ENCODE measurements around the gene NUP93.

NUP93 gene

DNA sequence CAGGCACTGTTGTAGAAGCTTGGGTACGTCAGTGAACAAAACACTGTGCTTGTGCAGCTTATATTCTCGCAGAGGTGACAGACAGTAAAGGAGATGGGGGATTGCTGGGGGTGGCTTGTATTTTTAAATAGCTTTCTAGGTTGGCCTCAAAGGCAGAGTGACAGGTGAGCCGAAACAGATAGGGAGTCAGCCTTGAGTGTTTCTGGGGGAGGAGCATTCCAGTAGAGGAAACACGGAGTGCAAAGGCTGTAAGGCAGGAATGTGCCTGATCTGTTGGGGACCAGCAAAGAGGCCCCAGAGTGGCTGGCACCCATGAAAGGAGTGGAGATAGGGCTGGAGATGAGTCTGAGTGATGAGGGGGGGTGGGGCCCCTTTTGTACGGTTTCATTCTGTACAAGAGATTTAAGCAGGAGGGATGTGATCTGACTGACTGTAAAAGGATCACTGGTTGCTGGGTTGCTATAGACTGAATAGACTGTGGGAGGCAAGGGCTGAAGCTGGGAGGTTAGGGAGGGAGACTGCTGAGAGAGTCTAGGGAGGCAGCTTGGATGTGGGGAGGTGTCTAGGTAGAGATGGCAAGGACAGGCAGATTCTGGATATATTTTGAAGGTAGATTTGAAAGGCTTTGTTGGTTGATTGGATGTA, 15.2 kb downstream of the NUP93 start:
- no peak for FAIRE-seq

DNA sequence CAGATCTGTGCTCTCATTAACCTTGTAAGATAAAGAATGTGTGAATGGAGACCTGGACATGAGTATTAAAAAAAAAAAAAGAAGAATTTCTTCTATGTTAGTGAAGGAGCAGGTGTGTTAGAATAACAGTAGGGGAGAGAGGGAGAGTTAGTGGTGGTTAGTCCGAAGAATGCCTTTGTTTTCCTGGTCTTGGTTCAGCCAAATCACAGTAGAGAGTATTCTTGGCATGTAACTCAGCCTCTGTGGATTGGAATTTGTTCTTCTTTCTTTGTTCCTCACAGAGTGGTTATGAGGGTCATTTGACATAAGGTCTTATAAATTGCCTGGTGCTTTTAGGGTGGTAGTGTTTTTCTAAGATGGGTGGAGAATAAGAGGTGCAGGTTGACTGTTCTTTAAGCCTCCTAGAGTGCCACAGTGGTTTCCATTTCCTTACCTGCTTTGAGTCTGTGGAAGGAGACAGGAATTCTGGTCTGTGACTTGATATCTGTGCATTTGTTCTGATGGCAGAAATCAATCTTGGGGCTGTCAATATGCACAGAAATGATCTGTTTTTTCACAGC, 17.6 kb downstream of the NUP93 start:
- FAIRE-seq = no peak

DNA sequence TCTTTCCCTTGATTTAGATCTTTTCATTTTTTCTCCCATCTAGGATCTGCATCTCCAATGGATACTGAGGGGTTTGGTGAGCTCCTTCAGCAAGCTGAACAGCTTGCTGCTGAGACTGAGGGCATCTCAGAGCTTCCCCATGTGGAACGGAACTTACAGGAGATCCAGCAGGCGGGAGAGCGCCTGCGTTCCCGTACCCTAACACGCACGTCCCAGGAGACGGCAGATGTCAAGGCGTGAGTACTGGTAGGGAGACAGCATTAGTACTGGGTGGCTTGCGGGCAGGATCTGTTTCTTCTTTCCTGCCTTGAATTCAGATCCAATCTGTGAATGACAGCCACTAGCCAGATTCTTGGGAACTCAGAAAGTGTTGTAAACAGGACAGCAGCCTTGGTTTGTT, 18.3 kb downstream of the NUP93 start:
- no peak for FAIRE-seq

DNA sequence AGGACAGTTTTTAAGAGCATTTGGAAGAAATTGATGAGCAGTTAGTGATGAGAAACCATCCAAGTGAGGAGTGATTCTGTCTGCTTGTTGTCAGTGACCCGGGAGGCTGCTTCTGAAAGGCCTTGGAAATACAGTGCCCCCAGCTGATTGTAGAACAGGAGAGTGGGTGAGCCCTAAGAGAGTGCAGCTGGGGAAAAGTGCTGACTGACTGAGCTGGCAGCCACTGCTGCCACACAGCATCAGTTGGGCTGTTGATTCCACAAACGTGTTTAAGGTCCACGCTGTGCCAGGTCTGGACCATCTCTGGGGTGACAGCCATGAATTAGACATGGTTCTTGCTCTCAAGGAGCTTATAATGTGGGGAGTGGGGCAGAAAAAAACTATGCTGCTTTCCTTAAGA, 18.9 kb downstream of the NUP93 start:
- no peak for FAIRE-seq

DNA sequence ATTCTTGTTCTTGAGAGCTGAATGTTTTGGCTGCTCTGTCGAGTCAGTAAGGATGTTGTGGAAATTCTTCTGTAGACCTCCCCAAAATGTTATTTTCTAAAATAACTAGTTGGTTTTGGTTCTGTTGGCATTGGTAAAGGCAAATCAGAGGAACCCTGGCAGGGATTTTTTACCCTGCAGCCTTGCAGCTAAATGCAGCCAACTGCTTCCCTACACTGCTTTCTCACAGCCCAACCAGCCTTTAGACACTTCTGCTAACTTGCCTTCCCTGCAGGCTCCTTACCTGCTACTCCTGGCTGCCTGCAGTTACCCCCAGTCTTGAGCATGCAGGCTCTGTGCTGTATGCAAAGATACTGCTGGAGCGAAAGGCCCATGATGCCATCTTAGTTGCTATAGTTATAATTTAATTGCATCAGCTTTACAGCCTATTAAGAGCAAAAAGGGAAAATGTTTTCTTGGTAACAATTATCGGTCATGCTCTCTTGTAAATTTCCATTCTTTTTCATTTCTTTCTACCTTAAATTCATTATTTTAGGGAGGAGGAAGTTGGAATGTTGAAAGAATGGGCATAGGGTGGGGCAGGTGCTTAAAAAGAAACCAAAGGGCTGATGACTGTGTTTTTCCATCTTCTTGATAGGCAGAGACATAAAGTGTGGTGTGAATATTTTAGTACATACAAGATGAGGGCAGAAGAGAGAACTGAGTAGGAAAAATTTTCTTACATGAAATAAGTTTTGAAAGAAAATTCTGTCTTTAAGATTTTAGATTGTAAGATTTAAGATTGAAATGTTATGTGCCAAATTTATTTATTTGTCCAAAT, 20.0 kb downstream of the NUP93 start:
- FAIRE-seq = no peak

DNA sequence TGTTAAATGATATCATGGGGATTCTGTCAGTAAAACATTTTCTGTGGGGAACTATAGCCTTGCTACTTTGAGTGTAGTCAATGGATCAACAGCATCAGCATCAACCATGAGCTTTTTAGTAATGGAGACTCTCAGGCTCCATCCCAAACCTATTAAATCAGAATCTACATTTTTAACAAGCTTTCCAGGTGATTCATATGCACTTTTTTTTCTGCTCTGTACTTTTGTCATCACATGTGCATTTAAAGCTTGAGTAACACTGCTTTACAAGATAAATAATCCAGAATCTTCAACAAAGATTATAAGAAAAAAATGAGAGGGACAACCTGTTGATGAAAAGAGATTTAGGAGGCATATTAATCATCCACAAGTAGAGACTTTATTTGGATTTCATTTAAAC, 23.5 kb downstream of the NUP93 start:
- no peak for FAIRE-seq

DNA sequence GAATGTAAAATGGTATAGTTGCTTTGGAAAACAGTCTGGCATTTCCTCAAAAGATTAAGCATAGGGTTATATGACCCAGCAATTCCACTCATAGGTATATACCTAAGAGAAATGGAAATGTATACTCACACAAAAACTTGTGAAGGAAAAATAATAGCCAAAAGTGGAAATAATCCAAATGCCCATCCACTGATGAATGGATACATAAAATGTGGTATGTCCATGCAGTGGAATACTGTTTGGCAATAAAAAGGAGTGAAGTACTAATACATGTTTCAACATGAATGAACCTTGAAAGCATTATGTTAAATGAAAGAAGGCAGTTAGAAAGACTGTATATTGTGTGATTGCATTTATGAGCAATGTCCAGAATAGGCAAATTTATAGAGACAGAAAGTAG, 25.1 kb downstream of the NUP93 start:
- FAIRE-seq = no peak

DNA sequence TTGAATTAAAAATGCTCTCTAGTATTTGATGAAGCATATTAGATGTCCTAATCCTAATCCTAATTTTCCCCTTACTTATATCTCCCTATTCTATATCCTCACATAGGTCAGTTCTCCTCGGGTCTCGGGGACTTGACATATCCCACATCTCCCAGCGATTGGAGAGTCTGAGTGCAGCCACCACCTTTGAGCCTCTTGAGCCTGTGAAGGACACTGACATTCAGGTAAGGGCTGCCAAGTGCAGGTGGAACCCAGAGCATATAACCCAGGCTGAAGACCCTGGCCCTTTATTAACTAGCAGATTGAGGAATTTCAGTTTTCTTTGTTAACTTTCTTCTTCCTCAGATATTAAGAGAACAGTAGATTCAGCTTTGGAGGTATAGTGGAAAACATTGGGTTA, 28.5 kb downstream of the NUP93 start:
- no peak for FAIRE-seq

DNA sequence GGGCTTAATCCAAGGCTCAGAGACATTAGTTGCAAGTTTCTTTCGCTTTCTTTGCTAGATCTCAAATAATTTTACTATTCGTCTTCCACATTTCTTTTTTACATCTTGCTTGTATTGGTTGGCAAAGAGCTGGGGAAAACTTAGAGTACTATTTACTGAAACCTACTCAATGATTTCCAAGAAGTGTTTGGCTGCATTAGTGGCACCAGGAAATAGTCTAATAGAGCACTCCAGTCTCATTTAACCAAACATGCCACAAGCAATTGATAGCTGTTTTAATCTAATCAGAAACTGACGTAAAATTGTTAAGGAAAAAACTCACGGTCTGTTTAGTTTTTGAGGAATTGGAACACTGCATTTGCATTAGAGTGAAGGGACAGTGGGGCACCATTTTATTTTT, 29.0 kb downstream of the NUP93 start:
- FAIRE-seq = no peak

DNA sequence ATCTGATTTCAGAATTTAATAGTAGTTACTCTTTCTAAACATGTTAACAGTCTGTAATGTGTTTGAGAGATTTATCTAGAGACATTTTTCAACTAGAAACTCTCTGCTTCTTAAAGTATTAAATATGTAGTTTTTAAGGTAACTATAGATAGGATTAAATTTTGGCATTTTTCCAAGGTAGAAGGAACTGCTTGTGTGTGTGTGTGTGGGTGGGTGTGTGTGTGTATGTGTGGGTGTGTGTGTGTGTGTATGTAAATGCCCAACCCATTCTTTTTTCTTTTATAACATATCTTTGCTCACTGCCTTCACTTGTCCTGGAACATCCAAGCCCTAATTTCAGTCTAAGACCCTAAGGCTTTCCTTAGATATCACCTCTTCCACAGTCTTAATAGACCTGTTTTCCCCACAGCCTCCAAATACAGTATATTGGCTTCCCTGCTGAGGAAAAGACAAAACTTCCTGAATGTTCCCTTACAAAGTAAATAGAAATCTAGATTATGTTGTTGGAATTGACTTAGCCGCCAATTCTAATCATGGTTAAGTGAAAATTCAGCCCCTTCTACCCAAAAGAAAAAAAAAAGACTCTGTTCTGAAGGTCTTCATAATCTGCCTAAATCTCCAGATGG, 33.5 kb downstream of the NUP93 start:
- no peak for FAIRE-seq

DNA sequence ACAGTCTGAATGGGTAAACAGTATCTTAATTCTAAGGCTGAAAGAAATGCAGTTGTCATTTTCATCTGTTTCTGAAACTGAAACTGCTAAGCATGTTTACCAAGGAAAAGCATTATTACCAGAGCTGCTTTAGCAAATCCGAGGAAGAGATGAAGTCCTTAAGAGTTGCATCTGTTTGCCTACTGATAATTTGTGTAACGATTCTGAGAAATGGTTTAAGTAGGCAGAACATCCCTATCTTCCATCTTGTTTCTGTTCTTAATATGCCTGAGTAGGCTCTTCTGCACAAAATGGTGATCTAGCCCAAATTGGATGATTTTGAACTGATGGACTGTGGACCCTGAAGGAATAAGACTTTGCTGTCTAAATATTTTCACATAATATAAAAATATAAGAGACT, 34.9 kb downstream of the NUP93 start:
- no peak for FAIRE-seq

DNA sequence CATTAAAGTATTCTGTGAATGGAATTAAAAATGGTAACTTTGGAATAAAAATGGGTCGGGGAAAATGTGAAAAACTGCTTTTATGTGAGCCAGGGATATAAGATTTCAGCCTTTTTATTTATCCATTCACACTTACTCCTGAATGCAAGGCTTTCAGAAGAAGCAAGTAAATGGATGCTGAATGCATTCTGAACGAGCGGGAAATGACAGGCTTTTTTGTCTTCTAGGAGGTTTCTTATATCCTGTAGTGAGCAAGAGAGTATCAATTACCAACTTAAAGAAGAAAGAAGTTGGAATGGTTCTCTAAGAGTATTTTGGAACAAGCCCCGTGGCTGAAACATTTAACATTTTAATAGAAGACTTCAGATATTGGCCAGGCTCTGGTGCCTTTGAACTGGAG, 36.0 kb downstream of the NUP93 start:
- no peak for FAIRE-seq

DNA sequence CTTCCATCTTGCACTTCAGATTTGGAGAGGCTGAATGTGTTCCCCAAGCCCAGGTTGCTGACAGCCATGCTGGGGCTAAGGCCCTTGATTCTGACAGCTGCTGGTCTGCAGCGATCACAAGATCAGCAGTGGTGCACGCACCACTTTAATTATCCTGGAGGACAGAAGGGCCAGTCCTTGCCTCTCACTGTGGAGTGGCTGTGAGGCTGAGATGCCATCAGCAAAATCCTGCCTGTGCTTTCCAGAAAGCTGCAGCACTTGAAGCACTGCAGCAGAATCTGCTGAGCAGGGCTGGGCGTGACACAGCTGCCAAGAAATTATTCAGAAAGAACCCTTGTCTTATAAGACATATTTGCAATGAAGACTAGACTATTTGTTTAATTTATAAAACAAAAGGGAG, 37.1 kb downstream of the NUP93 start:
- FAIRE-seq = no peak

DNA sequence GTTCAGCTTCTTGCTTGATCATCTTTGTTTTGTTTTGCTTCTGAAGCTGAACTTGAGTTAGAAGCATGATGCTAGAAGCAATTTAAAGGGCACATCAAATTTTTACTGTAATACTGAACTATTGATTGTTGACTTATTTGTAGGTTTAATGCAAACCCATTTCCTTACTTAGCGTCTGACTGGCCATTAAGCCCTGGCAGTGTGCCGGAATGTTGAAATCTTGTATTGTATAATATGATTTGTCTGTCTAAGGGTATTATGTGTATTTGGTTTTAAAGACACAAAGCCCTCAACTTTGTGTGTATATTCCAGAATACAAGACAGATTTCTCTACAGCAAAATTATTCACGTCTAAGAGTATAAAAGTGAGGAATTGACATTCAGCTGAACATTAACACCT, 39.7 kb downstream of the NUP93 start:
- no peak for FAIRE-seq

DNA sequence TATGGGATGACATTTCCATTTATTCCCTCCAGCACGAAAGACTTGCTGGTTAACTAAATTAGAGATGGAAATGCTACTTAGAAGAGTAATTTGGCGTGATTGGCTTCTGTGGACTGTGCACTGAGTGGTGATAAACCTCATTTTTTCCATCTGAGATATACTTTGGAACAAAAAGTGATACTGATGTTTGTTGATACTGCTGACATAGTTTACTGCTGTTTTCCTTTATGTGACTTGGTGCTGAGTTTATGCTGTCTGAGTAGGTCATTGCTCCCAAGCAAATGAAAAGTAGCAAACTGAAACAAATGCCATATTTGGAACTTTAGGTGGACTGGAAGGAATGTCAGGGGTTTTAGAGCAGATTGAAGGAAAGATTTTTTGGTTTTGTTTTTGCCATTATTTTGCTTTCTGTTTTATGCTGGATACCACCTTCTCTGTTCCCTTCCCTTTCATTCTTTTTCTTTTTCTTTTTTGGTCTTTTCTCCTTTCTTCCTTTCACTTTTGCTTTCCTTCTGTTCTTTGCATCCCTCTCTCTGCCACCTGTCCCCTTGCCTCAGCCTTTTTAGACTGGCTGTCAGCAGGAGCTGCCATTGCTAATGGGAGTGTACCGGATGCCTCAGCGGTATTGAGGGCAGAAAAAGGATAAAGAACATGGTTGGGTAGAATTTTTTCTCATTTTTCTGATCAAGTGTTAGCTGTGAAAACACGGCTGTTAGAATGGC, 41.8 kb downstream of the NUP93 start:
- no peak for FAIRE-seq

DNA sequence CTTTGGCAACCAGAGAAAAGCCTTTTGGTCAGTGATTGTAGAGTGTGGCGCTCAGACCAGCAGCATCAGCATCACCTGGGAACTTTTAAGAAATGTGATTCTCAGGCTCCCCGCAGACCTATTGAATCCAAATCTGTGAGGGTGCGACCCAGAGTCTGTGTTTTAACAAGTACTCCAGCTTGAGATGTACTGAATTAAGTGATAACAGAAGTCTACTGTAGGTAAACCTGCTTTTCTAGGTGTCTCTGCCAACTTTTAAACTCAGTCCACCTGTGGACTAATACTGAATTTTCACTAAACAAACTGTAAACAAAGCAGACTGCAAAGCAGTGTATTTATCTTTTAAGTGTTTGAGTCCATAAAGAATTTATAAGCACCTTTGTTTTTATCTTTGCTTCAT, 43.6 kb downstream of the NUP93 start:
- no peak for FAIRE-seq

DNA sequence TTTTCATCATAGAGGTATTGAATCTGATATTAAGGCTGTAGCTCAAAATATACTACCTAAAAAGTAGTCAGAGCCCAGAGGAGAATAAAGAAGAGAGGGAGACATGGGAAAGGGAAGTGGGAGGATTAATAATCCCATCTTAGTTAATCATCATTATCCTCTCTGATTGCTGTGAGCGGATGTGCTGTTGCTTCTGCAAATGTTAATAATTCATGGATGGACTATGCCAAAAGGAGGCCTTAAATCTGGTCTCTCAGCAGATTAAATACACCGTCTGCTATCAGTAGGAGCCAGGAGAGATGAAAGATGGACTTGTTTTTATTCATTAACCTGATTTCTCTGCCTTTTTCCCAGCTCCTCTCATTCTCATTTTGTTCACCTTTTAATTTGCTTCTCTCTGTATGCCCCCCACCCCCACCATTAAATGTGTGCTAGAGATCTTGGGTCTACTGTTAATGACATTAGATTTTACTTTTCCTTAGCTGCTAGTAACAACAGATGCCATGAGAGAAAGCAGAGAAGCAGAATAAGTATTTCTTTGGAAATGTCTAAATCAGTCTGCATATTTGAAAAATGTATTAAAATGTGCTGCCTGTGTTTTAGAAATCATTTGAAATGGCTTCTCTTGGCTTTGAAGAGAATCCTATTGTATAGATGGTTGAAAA, 44.2 kb downstream of the NUP93 start:
- FAIRE-seq = peak; percentile 36

DNA sequence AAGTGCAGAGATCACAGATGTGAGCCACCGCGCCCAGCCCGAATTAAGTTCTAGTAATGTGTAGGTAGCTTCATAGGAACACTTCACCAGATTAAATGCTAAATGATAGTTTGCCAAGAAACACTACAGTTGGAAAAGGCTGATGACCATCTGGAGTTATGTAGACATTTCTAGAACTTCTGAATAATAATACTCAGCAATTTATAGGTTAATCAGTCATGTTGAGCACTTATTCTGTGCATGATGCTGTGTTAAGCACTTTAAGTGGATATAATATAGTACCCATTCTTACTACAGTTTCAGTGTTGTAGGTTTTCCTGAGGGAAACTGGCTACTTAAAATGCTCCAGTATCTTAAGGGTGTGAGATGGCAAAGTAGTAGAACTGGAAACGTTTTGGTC, 45.2 kb downstream of the NUP93 start:
- FAIRE-seq = no peak

DNA sequence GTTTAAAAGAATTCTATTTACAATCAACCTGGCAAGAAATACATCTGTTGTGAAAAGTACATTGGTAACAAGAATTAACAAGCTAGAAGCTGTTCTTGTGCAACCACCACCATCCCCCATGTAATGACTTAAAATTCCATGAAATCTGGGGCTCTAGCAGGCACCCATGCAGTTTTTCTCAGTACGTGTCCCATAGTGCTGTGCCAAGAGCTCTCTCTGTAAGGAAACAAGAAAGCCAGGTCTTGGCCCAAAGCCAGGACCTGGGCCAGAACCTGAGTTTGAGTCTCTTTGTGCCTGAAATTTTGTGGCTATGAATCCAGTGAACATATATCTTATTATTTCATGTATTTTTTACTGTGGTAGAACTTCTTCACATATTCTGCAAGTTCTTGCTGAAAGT, 46.6 kb downstream of the NUP93 start:
- no peak for FAIRE-seq

DNA sequence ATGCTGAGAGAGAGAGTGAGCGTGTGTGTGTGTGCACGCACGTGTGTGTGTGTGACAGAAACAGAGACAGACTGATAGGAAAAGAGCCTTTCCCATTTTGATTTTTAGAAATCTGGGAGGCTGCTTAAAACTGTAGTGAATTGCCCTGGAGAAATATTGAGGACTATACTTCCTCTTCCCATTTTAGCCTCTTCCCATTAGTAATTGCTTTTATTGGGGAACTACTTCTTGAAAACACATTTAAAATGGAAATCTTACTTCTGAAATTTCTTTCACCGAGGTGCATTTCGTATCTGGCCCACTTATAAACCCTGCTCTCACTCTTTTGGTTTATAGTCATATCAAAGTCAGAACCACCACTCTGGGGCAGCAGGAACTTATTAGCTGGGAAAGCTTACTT, 47.1 kb downstream of the NUP93 start:
- no peak for FAIRE-seq

DNA sequence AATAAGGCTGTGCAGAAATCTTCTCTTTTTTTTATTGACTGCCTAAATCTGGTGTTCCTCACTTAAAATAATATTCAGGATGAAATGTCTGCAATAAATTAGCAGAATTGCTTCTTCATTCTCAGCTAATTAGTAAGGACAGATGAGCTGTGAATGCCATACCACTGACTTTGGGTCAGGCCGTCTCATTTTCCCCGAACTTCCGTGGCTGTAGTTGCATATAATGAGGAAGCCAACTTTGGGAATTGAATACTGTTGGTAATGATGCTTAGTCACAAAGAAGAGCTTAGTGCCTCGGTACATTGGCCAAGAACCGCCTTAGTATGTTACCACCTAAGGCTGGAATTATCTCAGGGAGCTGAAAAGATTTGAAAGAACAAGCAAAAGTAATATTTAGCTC, 47.6 kb downstream of the NUP93 start:
- no peak for FAIRE-seq

DNA sequence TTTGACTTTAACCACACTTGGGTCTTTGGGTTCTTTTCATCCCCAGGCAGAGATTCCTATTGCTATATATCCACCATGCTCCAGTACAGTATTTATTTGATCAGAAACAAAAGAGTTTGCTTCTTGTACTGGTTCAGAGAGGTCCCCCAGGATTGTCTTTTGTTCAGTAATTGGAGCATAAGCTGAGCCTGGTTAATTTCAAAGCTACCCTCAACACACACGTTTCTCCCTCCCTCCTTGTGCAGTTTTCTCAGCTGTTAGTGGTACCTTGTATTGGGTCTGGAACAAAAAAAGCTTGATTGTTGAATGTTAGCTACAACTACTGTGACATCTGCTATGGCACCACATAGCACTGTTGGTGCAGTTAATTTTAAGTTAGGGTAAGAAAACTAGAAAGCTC, 50.0 kb downstream of the NUP93 start:
- no peak for FAIRE-seq

DNA sequence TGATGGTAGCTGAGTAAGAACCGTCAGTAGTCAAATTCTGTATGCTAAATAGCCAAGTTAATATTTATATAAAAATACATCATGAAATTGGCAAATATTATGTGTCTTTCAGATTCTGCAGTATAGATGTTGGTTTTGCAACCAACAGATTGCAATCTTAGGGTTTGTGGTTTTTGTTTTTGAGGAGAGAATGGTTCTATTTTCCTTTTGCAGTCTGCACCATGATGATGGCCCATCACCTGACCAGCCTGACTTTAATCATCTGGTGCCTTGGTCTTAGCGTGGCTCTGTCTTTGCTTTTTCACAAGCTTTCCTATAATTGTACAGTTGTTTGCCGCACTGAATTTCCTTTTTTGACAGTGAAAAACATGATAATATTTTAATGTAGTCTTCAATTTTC, 50.7 kb downstream of the NUP93 start:
- no peak for FAIRE-seq

All from islet of Langerhans (tissue), 1 donor.